ENCODE measurements around the gene RAPGEF3. TPM values are rescaled to one million over a fixed set of nuclear protein-coding genes. Genes with fewer than 3 reads are reported as not detected.
A peak's percentile ranks its signal among the peaks of the same experiment; 100 is the strongest.

RAPGEF3 gene
- total and polyA plus RNA-seq, 9 of the 15 experiments (the other 6 are each of a cell fraction or from before 2014, with no cell fraction given) = 0.03 to 0.78 (median 0.37) TPM; not detected in 1

DNA sequence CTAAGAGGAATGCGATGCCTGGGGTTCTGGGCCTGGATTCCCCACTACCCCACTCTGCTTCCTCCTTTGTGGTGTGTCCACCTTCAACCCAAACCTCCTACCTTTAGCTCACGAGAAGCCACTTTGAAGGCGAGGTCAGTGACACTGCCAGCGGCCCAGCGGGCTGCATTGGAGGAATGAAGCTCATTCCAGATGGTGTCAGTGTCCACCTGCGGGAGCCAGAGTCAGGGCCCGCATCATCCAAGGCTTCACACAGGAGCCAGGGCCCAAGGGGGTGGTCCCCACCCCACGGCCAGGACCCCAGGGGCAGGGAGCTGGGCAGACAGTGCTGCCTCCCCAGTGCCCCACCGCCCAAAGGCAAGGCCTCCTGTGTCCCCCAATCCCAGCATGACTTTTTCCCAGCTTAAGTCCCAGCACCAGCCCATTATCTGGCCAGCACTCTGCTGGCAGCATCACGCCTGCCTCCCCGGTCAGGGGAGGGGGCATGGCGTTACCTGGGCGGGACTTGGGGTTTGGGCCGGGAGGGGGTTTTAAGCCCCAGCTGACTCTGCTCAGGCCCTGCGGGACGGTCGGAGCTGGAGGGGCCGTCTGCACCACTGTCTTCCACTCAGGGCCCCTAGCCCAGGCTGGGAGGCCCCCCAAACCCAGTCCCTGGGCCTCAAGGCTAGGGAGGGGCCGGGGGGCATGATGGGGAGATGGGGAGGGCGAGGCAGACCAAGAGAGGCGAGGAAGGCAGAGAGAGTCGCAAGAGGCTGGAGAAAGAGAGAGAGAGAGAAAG is 31.2 kb upstream of the RAPGEF3 start (continued):
- TF ChIP-seq, protein P1, sequence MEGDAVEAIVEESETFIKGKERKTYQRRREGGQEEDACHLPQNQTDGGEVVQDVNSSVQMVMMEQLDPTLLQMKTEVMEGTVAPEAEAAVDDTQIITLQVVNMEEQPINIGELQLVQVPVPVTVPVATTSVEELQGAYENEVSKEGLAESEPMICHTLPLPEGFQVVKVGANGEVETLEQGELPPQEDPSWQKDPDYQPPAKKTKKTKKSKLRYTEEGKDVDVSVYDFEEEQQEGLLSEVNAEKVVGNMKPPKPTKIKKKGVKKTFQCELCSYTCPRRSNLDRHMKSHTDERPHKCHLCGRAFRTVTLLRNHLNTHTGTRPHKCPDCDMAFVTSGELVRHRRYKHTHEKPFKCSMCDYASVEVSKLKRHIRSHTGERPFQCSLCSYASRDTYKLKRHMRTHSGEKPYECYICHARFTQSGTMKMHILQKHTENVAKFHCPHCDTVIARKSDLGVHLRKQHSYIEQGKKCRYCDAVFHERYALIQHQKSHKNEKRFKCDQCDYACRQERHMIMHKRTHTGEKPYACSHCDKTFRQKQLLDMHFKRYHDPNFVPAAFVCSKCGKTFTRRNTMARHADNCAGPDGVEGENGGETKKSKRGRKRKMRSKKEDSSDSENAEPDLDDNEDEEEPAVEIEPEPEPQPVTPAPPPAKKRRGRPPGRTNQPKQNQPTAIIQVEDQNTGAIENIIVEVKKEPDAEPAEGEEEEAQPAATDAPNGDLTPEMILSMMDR (IDR thresholded peaks at IDR 0.05 in 2 of 3, conservative IDR thresholded peaks at IDR 0.05 in 1 of 3; ENCODE audit: insufficient read depth in 2 of 3, low read depth in 1 of 3, low read length in 3 of 3) = peak in 2 of 3 experiments; percentile 7 to 11; a peak in 1 of 6 replicates
- no peak for TF ChIP-seq CHD2 (IDR thresholded peaks at IDR 0.05; ENCODE audit: low read depth, low read length)
- TF ChIP-seq PML (IDR thresholded peaks at IDR 0.05; ENCODE audit: low read length) = no peak

DNA sequence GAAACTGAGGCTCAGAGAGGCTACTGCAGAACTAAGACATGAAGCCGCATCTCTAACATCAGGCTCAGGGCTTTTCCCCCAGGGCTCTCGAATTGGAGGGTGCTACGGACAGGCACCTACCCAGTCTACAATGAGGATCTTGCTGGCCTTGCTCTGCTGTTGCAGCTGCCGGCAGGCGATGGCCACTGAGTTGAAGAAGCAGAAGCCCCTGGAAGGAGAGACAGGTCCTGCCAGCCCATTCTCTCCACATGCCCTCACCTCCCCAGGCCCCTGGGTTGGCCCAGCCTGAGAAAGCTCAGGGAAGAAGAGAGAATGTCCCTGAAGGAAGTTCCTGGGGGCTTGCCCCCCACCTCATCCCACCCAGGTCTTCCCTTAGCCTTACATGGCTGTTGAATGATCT is 30.5 kb upstream of the RAPGEF3 start:
- no peaks in the 10 kb centered on the region for H3K27me3 ChIP-seq (ENCODE audit: control insufficient read depth in 2 of 2, insufficient read depth in 2 of 2, low read length in 2 of 2)
- peaks cover 100% of the 10 kb centered on the region; the same call in 2 of the 3 replicates for H3K36me3 ChIP-seq (ENCODE audit: control insufficient read depth, insufficient read depth, low read length)
- no peak overlapping the region for H3K4me2 ChIP-seq (ENCODE audit: insufficient read depth, low read length)
- intact Hi-C loops (cut with micrococcal nuclease) (no loop called here), in situ Hi-C loops (cut with MboI) (loop anchor here (5.0 kb wide), 1 partner anchor 48 kb away; no protein-coding TSS in a partner anchor)
- H3K4me1 ChIP-seq (replicated peaks in 1 of 2; ENCODE audit: control insufficient read depth in 2 of 2, insufficient read depth in 2 of 2, low read length in 2 of 2) = peaks cover 0 to 17% of the 10 kb centered on the region in 2 experiments; a peak in 2 of 5 replicates
- WGBS (ENCODE audit: insufficient coverage, low coverage, missing lambda C conversion rate) = 70% methylated on average over 4 of the region's 5 CpGs
- ATAC-seq (no peak), DNase-seq (ENCODE audit: extremely low read depth in 1 of 4, low spot score in 3 of 4) (no peak), FAIRE-seq (no peak)
- no peaks in the 10 kb centered on the region for H3K9me1 ChIP-seq (ENCODE audit: control insufficient read depth, insufficient read depth, low read length)
- no peak overlapping the region for H2AFZ ChIP-seq (ENCODE audit: low read depth, low read length)
- no peaks in the 10 kb centered on the region; the same call in 2 of the 3 replicates for H3K79me2 ChIP-seq (ENCODE audit: control insufficient read depth, insufficient read depth, low read length)
- POLR2A ChIA-PET = interaction anchor here (0.6 to 5.5 kb wide), 7 partner anchors 10 to 442 kb away, joined by 3 to 38 read pairs (median 5); no protein-coding TSS in a partner anchor
- no TSS peak for BruUV-seq (replicated peaks)
- CTCF ChIA-PET (ENCODE audit: low intra/inter-chr PET ratio) = no interaction called here
- no peaks in the 10 kb centered on the region for H3K9me3 ChIP-seq (replicated peaks; ENCODE audit: control insufficient read depth, insufficient read depth, low read depth, low read length)
- 0 out of 2 replicates have a peak, but pooled peaks cover 6% of the 10 kb centered on the region for H4K20me1 ChIP-seq (replicated peaks; ENCODE audit: control insufficient read depth, insufficient read depth, low read length)
- H3K9ac ChIP-seq (ENCODE audit: insufficient read depth in 1 of 2, low read depth in 2 of 2, low read length in 2 of 2) = no peak overlapping the region
- TF ChIP-seq PHF21A (IDR thresholded peaks at IDR 0.05; ENCODE audit: borderline replicate concordance, low read depth) (no peak), ZKSCAN8 (CRISPR knock-in tag; IDR thresholded peaks at IDR 0.05) (no peak), MEF2D (tag; conservative IDR thresholded peaks at IDR 0.05; ENCODE audit: low read depth) (no peak), U2AF1 (optimal IDR thresholded peaks at IDR 0.05; ENCODE audit: low read depth, low read length) (no peak), TFAM (CRISPR knock-in tag; conservative IDR thresholded peaks at IDR 0.05) (no peak), ZNF140 (CRISPR knock-in tag; IDR thresholded peaks at IDR 0.05) (no peak), TAL1 (IDR thresholded peaks at IDR 0.05) (no peak)
- no peak overlapping the region for H3K27ac ChIP-seq (ENCODE audit: extremely low read depth, low read depth, low read length)
- no peak overlapping the region for H3K4me3 ChIP-seq
